Superior temporal gyrus (tissue), 1 donor: ENCODE results near the gene FRYL.
"Not testable (repeated sequence)": the region's sequence is repeated elsewhere in the genome, so short reads cannot be mapped to it uniquely, and the experiment has no call there.

Experiments used
- DNase-seq: peaks from one replicate; pipeline ENCODE4 v3.0.0-alpha.2; 2016; ENCODE audit errors: extremely low spot score

The FRYL gene

GRCh38 chr4:48746608-48747362, 33.3 kb downstream of the FRYL start:
- no peak for DNase-seq

DNA sequence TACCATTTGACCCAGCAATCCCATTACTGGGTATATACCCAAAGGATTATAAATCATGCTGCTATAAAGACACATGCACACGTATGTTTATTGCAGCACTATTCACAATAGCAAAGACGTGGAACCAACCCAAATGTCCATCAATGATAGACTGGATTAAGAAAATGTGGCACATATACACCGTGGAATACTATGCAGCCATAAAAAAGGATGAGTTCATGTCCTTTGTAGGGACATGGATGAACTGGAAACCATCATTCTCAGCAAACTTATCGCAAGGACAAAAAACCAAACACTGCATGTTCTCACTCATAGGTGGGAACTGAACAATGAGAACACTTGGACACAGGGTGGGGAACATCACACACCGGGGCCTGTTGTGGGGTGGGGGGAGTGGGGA, 34.9 kb downstream of the FRYL start:
- DNase-seq, result not testable (repeated sequence)

DNA sequence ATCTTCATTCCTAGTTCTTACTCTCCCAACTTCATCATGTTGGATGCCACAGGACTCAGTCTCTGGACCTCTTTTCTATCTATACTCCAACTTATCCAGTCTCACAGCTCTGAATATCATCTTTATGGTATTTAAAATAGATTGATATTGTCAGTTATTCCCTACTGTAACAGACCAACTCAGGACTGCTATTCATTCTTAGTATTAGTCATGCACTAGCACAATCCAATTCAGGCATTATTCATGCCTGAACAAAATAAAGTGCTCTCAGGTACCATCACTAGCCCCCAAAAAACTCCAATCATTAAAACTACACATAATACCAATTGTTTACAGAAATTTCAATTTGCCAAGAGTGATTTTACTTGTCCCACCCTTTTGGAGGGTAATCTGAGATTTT, 37.7 kb downstream of the FRYL start:
- DNase-seq, result no peak

GRCh38 chr4:48739560-48740019, 40.5 kb downstream of the FRYL start:
- DNase-seq, result no peak

DNA sequence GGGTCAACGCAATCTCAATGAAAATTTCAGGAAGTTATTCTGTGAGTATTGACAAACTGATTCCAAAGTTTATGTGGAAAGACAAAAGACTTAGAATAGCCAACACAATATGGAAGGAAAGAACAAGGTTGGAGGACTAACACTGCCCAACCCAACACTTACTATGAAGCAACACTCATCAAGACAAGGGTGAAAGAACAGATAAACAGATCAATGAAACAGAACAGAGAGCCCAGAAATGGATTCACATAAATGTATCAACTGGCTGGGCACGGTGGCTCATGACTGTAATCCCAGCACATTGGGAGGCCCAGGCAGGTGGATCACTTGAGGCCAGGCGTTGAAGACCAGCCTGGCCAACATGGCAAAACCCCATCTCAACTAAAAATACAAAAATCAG, 41.2 kb downstream of the FRYL start:
- DNase-seq, result no peak

DNA sequence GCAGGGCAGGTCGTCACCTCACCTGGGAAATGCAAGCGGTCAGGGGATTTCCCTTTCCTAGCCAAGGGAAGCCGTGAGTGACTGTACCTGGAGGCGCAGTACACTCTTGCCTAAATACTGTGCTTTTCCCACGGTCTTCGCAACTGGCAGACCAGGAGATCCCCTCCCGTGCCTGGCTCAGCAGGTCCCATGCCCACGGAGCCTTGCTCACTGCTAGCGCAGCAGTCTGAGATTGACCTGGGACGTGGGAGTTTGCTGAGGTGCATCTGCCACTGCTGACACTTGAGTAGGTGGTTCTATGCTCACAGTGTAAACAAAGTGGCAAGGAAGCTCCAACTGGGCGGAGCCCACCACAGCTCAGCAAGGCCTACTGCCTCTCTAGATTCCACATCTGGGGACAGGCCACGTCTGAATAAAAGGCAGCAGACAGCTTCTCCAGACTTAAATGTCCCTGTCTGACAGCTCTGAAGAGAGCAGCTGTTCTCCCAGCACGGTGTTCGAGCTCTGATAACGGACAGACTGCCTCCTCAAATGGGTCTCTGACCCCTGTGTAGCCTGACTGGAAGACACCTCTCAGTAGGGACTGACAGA, 51.1 kb downstream of the FRYL start:
- DNase-seq, result not testable (repeated sequence)

- peak; percentile 6 for DNase-seq
These were observed 52.2 kb downstream of the FRYL start for GRCh38 chr4:48727666-48728459.

- DNase-seq, result peak; percentile 65
These were observed 54.7 kb downstream of the FRYL start for GRCh38 chr4:48725414-48725813.

DNA sequence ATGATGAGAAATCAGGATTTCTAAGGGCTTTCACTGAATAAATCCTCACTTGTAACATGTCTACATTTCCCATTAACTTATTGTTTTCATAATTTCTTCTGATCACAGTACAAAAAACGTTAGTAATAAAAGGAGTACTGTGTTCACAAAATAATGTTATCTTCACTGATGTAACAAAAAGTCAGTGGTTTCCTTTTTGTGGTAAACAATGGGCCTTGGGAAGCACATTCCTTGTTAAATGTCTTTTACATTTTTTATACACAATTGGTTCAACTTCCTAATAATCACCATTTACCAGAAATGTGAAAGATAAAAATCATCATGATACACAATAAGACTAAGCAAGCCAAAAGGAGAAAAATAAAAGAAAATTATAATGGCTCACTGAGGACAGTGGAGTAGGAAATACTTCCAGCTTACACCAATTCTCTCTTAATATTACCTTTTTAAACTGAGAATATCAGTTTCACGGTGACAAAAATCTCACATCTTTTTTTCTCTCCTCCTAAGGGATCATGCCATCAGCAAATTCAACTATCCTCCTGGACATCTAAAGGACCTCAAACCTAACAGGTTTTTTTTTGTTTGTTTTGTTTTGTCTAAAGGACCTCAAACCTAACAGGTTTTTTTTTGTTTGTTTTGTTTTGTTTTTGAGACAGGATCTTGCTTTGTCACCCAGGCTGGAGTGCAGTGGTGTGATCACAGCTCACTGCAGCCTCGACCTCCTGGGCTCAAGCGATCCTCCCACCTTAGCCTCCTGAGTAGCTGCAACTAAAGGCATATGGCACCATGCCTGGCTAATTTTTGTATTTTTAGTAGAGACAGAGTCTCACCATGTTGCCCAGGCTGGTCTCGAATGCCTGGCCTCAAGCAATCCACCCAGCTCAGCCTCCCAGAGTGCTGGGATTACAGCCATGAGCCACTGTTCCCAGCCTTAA, 57.3 kb downstream of the FRYL start:
- no peak for DNase-seq

DNA sequence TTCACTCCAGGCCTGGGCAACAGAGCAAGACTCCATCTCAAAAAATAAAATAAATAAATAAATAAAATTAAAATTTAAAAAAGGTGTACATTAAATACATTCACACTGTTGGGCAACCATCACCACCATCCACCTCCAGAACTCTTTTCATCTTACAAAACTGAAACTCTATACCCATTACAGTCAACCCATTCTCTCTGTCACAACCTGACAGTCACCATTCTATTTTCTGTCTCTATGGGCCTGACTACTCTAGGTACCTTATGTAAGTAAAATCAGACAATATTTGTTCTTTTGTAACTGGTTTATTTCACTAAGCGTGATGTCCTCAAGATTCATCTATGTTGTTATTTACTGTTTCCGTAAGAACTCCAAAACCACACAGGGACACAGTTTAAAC, 59.6 kb downstream of the FRYL start:
- no peak for DNase-seq

DNA sequence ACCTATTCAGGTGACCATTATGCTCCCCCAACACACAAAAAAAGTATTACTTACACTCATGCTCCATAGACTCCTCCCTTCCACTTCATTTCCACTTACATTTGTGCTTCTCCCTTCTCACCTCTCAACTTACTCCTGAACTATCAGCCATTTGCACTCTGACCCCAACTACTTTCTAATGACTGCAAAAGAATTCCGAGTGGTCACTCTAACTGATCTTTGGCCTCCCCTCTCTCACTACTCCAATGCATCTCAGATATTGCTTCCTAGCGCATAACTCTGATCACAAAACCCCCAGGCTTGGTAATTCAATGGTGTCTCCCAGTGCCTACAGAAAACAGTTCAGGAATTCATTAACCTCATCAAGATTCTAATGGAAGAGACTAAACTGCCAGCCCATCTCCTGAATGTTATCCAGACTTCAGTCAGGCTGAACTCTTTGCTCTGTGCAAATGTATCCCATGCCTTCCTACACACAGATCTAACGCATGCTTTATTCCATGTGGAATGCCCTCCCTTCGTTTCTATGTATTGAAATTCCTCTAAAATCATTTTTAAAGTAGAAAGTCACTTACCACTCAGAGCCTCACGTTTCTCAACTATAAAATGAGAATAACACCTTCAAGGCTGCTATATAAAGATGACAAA, 61.1 kb downstream of the FRYL start:
- no peak for DNase-seq

GRCh38 chr4:48716285-48716684, 63.8 kb downstream of the FRYL start:
- DNase-seq, result not testable (repeated sequence)

- peak; percentile 58 for DNase-seq
These were observed 69.5 kb downstream of the FRYL start for GRCh38 chr4:48710446-48711209.

GRCh38 chr4:48709901-48710300, 70.2 kb downstream of the FRYL start:
- peak; percentile 71 for DNase-seq

- DNase-seq, result no peak
These were observed 71.5 kb downstream of the FRYL start for GRCh38 chr4:48708610-48709009.

DNA sequence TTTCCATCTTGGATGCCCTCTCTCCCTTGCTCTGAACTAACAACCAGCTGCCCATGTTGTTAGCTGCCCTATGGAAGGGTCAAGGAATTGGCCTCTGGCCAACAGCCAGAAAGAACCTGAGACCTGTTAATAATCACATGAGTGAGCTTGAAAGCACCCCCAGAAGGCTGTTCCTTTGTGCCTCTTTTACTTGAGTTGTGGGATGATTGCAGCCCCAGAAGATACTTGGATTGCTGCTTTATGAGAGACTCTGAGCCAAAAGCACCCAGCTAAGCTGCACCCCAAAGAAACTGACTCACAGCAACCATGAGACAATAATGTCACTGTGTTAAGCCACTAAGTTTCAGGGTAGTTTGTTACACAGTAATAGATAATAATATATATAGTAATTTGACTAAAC, 73.3 kb downstream of the FRYL start:
- DNase-seq, result peak; percentile 8

DNA sequence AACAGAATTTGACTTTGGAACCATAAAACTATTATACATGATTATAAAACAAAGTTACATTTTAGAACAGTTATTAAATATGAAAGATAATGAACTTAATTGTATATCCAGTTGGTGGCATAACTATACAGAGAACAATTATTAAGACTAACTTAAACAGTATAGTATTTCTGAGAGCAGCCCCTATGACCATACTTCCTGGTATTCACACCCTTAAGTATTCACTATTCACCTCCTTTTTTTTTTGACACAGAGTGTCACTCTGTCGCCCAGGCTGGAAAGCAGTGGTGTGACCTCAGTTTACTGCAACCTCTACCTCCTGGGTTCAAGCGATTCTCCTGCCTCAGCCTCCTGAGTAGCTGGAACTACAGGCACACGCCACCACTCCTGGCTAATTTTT, 74.5 kb downstream of the FRYL start:
- DNase-seq, result peak; percentile 7

DNA sequence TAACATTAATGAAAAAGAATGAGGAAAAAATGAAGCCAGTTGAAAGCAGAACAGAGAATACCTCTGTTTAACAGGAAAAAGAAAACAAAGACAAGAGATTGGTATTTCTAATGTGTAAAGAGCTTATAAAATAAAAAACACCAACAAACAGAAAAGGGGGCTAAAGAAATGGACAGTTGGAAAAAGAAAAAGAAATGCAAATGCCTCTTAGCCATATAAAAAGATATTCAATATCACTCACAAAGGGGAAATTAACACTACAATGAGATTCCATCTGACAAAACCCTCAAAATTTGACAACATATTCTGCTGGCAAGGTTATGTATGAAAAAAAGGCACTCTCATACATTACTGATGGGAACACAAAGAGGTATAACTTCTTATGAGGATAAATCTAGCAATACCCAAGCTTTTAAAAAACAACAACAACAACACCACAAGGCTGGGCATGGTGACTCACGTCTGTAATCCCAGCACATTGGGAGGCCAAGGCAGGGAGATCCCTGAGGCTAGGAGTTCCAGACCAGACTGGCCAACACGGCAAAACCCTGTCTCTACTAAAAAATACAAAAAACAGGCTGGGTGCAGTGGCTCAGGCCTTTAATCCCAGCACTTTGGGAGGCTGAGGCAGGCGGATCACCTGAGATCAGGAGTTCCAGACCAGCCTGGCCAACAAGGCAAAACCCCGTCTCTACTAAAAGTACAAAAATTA, 75.8 kb downstream of the FRYL start:
- no peak for DNase-seq

DNA sequence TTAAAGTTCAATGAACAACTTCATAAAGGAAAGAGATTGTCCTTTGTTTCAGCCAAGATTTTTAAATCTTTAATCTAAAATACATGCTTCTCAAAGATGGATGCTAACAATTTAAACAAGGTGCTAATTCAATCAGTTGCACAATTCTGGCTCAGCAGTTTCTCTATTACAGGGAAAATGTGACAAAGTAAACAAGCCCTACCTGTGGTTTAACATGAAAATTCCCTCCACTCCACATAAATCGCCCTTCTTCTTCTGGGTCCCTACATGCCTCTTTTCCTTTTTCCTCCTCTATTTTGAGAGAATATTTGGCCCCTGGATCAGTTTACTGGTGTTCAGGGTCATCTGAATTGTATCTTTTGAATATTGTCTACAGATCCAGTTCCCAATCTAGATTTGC, 80.6 kb downstream of the FRYL start:
- DNase-seq, result no peak
